KOPT-K1 (cell line): ENCODE results near the gene CRADD.
"Not testable (repeated sequence)": the region's sequence is repeated elsewhere in the genome, so short reads cannot be mapped to it uniquely, and the experiment has no call there.

Source experiments
- H3K27ac ChIP-seq: fragments of 200-600 bp; sonication (generic); 2 replicates; pipeline ENCODE4 v1.5.1; 2016; ENCODE audit warnings: antibody characterized with exemption, mild to moderate bottlenecking, low read depth, low read length; ENCODE audit not compliant: poor library complexity, severe bottlenecking
- H3K36me3 ChIP-seq: fragments of 200-600 bp; sonication (generic); 2 replicates; pipeline ENCODE4 v1.5.1; 2017; ENCODE audit warnings: antibody characterized with exemption, mild to moderate bottlenecking, low read length, moderate library complexity; ENCODE audit not compliant: insufficient read depth
- H3K9me3 ChIP-seq: fragments of 200-600 bp; sonication (generic); 2 replicates; pipeline ENCODE4 v1.5.1; 2017; ENCODE audit warnings: antibody characterized with exemption, low read length, mild to moderate bottlenecking; ENCODE audit not compliant: insufficient read depth, poor library complexity, severe bottlenecking

Gene CRADD

GRCh38 chr12:93860668-93861373 lies 183.6 kb downstream of the CRADD start:
- Histone ChIP-seq H3K9me3 (peaks cover 18% of the 10 kb centered on the region), H3K27ac (no peak overlapping the region), H3K36me3 (no peaks in the 10 kb centered on the region)

- H3K36me3 ChIP-seq: no peaks in the 10 kb centered on the region
- peaks cover 34% of the 10 kb centered on the region for H3K9me3 ChIP-seq
- no peak overlapping the region for H3K27ac ChIP-seq
Measured at GRCh38 chr12:93862424-93862823, 185.2 kb downstream of the CRADD start.

- no peaks in the 10 kb centered on the region for H3K36me3 ChIP-seq
- H3K9me3 ChIP-seq: peaks cover 62% of the 10 kb centered on the region
- H3K27ac ChIP-seq: no peak overlapping the region
Measured at GRCh38 chr12:93865751-93866150, 188.6 kb downstream of the CRADD start.

- no peaks in the 10 kb centered on the region for H3K36me3 ChIP-seq
- peaks cover 84% of the 10 kb centered on the region for H3K9me3 ChIP-seq
- H3K27ac ChIP-seq: no peak overlapping the region
Measured at GRCh38 chr12:93868771-93869170, 191.6 kb downstream of the CRADD start.

- Histone ChIP-seq H3K36me3 (no peaks in the 10 kb centered on the region), H3K27ac (no peak overlapping the region), H3K9me3 (peaks cover 76% of the 10 kb centered on the region)
Measured at GRCh38 chr12:93870020-93870795, 193.0 kb downstream of the CRADD start.

GRCh38 chr12:93871566-93871965 lies 194.4 kb downstream of the CRADD start:
- peaks cover 75% of the 10 kb centered on the region for H3K9me3 ChIP-seq
- H3K36me3 ChIP-seq, H3K27ac ChIP-seq: not testable (repeated sequence)

GRCh38 chr12:93873561-93873960 lies 196.4 kb downstream of the CRADD start:
- Histone ChIP-seq H3K9me3 (peaks cover 70% of the 10 kb centered on the region), H3K36me3 (no peaks in the 10 kb centered on the region), H3K27ac (no peak overlapping the region)

GRCh38 chr12:93875157-93875556 lies 198.0 kb downstream of the CRADD start:
- peaks cover 55% of the 10 kb centered on the region for H3K9me3 ChIP-seq
- no peaks in the 10 kb centered on the region for H3K36me3 ChIP-seq
- no peak overlapping the region for H3K27ac ChIP-seq

- Histone ChIP-seq H3K36me3 (no peaks in the 10 kb centered on the region), H3K9me3 (peaks cover 49% of the 10 kb centered on the region), H3K27ac (no peak overlapping the region)
Measured at GRCh38 chr12:93876360-93876759, 199.2 kb downstream of the CRADD start.

GRCh38 chr12:93877446-93877845 lies 200.3 kb downstream of the CRADD start:
- Histone ChIP-seq H3K9me3 (peaks cover 38% of the 10 kb centered on the region), H3K36me3 (no peaks in the 10 kb centered on the region), H3K27ac (no peak overlapping the region)

GRCh38 chr12:93879476-93880421 lies 202.6 kb downstream of the CRADD start:
- H3K27ac ChIP-seq: no peak overlapping the region
- H3K9me3 ChIP-seq: peaks cover 23% of the 10 kb centered on the region
- no peaks in the 10 kb centered on the region for H3K36me3 ChIP-seq

- no peaks in the 10 kb centered on the region for H3K36me3 ChIP-seq
- H3K27ac ChIP-seq: no peak overlapping the region
- H3K9me3 ChIP-seq: peaks cover 16% of the 10 kb centered on the region
Measured at GRCh38 chr12:93880853-93881522, 203.8 kb downstream of the CRADD start.

GRCh38 chr12:93882763-93883162 lies 205.6 kb downstream of the CRADD start:
- H3K27ac ChIP-seq: no peak overlapping the region
- H3K36me3 ChIP-seq: no peaks in the 10 kb centered on the region
- H3K9me3 ChIP-seq: no peaks in the 10 kb centered on the region

- Histone ChIP-seq H3K9me3 (no peaks in the 10 kb centered on the region), H3K36me3 (no peaks in the 10 kb centered on the region), H3K27ac (no peak overlapping the region)
Measured at GRCh38 chr12:93883436-93884154, 206.4 kb downstream of the CRADD start.
